Measurements from ENCODE around the gene OR1E1. TPM values are rescaled to one million over a fixed set of nuclear protein-coding genes. Genes with fewer than 3 reads are reported as not detected.

OR1E1 gene, protein sequence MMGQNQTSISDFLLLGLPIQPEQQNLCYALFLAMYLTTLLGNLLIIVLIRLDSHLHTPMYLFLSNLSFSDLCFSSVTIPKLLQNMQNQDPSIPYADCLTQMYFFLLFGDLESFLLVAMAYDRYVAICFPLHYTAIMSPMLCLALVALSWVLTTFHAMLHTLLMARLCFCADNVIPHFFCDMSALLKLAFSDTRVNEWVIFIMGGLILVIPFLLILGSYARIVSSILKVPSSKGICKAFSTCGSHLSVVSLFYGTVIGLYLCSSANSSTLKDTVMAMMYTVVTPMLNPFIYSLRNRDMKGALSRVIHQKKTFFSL
- total RNA-seq (2022; extraction: Qiagen RNA extraction; ENCODE audit: low read depth), result not detected in 5 replicates

DNA sequence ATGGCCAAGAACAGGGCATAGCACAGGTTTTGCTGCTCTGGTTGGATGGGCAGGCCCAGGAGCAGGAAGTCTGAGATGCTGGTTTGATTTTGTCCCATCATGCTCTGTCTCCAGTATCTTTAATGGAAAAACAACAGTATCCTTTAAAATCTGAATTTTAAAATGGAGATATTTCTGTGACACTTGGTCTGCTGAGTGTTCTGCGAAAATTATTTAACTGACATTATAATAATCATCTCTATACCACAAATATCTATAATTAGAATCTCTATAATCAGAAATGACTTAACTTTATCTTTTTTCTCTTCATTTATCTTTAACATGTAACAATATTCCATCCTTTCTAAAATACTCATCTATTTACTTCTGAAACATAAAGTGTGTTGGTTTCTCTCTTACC lies at the start of gene OR1E1:
OR1E1 (minus strand) TSS at position 101 of the 400 bp plus-strand sequence; CDS start at position 101, 0 bp downstream.

DNA sequence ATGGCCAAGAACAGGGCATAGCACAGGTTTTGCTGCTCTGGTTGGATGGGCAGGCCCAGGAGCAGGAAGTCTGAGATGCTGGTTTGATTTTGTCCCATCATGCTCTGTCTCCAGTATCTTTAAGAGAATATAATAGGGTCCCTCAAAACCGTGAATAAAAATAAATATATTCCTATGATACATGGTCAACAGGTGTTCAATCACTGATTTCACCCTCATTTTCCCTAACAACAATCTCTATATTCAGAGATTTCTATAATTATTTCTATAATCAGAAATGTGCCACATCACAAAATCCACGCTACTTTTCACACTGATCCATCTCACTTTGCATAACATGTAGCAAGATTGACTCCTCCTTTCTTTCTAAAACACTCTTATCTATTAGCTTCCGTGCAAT lies 35.5 kb upstream of the OR1E1 start, which contains the start of gene OR1E2:
OR1E2 (minus strand) TSS at position 101 of the 400 bp plus-strand sequence; CDS start at position 101, 0 bp downstream.

DNA sequence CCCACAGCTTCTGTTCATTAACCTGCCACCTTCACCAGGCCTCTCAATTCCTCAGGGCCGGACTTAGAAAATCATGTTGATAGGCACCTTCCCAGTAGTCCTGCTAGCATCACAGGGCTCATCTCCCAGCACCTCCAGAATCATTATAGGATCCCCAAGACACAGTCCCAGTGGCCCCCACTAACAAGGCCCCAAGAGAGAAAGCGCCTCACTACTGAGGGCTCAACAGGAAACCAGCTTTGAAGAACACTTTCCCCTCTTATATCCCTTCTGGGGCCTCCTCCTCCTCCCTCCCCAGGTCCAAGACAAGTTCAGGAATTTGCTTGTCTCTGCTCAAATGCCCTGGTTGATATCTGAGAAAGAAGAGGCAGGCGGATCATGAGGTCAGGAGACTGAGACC lies 12.9 kb upstream of the OR1E1 start, which contains the start of gene OR3A3:
OR3A3 (plus strand) TSS at position 301 of the 400 bp plus-strand sequence.

DNA sequence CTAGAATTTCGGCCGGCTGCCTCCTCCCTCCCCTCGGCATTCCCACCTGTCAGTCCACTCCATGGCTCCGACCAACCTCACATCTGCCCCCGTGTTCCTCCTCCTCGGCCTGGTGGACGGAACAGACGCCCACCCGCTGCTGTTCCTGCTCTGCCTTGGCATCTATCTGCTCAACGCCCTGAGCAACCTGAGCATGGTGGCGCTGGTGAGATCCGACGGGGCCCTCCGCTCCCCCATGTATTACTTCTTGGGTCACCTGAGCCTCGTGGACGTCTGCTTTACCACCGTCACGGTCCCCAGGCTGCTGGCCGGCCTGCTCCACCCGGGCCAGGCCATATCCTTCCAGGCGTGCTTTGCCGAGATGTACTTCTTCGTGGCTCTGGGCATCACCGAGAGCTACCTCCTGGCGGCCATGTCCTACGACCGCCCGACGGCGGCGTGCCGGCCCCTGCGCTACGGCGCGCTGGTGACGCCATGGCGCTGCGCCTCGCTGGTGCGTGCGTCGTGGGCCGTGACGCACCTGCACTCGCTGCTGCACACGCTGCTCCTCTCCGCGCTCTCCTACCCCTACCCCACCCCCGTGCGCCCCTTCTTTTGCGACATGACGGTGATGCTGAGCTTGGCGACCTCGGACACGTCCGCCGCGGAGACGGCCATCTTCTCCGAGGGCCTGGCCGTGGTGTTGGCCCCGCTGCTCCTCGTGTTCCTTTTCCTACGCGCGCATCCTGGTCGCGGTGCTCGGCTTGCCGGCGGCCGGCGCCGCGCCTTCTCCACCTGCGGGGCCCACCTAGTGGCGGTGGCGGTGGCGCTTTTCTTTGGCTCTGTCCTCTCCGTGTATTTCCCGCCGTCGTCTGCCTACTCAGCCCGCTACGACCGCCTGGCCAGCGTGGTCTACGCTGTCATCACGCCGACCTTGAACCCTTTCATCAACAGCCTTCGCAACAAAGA lies 12.1 kb downstream of the OR1E1 start, which contains the start of gene OR3A2:
OR3A2 (minus strand) TSS at position 440 of the 948 bp plus-strand sequence.

Other genes with a start within 250 kb of the OR1E1 start
- not detected in 5 replicates for gene OR1A2, start 200.9 kb downstream of the OR1E1 start, total RNA-seq (2022; extraction: Qiagen RNA extraction; ENCODE audit: low read depth)
- gene OR1A1, start 190.7 kb downstream of the OR1E1 start, total RNA-seq (2022; extraction: Qiagen RNA extraction; ENCODE audit: low read depth), result not detected in 5 replicates
- not detected in 5 replicates for gene OR3A1, start 100.0 kb downstream of the OR1E1 start, total RNA-seq (2022; extraction: Qiagen RNA extraction; ENCODE audit: low read depth)
- gene OR3A2, start 12.1 kb downstream of the OR1E1 start, total RNA-seq (2022; extraction: Qiagen RNA extraction; ENCODE audit: low read depth), result not detected in 5 replicates
- gene OR3A3, start 13.0 kb upstream of the OR1E1 start, total RNA-seq (2022; extraction: Qiagen RNA extraction; ENCODE audit: low read depth), result not detected in 5 replicates
- gene OR1E2, start 35.4 kb upstream of the OR1E1 start, total RNA-seq (2022; extraction: Qiagen RNA extraction; ENCODE audit: low read depth), result not detected in 5 replicates
- not detected in 5 replicates for gene SPATA22, start 73.4 kb upstream of the OR1E1 start, total RNA-seq (2022; extraction: Qiagen RNA extraction; ENCODE audit: low read depth)
- not detected in 5 replicates for gene ASPA, start 77.6 kb upstream of the OR1E1 start, total RNA-seq (2022; extraction: Qiagen RNA extraction; ENCODE audit: low read depth)
- gene TRPV3, start 159.4 kb upstream of the OR1E1 start, total RNA-seq (2022; extraction: Qiagen RNA extraction; ENCODE audit: low read depth), result 0.22 to 0.34 TPM (median 0.31 TPM) in 5 replicates
- 3.0 to 5.1 TPM (median 4.1 TPM) in 5 replicates for gene TRPV1, start 211.0 kb upstream of the OR1E1 start, total RNA-seq (2022; extraction: Qiagen RNA extraction; ENCODE audit: low read depth)
- gene SHPK, start 237.8 kb upstream of the OR1E1 start, total RNA-seq (2022; extraction: Qiagen RNA extraction; ENCODE audit: low read depth), result 12.0 to 16.6 TPM (median 15.1 TPM) in 5 replicates
- 12.9 to 15.3 TPM (median 13.3 TPM) in 5 replicates for gene CTNS, start 238.3 kb upstream of the OR1E1 start, total RNA-seq (2022; extraction: Qiagen RNA extraction; ENCODE audit: low read depth)

Measured in A549 treated with RU486 at 1 μM for 4 hours (cell line).